HG03135 (cell line): Measurements from ENCODE around the gene AP4M1.

Experiments used
- ATAC-seq: cut with Tn5 transposase; IDR thresholded peaks from one replicate; pipeline ENCODE4 v1.9.1; 2021; ENCODE audit warnings: mild to moderate bottlenecking, moderate library complexity; ENCODE audit not compliant: unreplicated experiment

AP4M1 gene

DNA sequence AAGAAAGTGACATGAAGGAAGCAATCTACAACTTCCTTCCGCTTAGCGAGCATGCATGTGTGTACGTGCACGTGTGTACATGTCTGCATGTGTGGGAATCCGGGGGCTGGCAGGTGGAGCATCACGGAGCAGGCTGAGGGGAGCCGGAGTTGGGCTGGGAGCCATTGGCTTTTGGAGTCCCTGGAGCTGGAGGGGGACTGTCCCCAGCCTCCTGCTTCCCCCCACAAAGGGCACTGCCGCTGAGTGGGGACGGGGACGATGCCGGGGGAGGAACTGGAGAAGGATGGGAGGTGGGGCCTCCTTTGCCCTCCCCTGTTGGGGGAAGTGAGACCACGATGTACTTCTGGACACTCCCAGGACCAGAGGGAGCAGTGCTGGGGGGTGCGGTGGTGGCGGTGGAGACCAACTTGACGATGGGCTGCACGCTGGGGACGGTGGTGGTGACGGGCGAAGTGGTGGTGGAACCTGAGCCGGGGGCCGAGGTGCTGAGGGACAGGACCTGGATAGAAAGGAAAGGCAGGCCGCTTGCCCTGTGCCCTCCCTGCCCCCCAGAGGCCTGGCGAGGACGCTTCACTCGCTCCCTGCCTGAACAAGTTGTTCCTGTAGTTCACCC lies 5.8 kb downstream of the AP4M1 start:
- no peak for ATAC-seq

DNA sequence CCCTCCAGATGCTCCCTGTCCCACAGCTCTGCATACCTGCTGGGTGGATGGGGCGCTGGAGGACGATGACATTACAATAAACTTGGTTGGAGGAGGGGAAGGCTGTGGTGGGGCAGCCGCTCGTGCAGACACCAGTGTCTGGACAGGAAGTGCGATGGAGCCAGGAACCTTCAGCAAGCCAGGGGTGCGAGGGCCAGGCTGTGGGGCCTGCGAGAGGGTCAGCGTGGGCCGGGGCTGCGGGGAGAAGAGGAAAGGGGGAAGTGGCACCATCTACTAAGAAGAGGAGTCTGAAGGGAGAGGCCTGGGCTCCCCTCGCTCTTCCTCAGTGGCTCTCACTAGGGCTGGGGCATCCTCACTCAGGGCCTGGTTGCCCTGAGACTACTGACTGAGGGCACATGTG lies 6.4 kb downstream of the AP4M1 start:
- ATAC-seq: no peak

DNA sequence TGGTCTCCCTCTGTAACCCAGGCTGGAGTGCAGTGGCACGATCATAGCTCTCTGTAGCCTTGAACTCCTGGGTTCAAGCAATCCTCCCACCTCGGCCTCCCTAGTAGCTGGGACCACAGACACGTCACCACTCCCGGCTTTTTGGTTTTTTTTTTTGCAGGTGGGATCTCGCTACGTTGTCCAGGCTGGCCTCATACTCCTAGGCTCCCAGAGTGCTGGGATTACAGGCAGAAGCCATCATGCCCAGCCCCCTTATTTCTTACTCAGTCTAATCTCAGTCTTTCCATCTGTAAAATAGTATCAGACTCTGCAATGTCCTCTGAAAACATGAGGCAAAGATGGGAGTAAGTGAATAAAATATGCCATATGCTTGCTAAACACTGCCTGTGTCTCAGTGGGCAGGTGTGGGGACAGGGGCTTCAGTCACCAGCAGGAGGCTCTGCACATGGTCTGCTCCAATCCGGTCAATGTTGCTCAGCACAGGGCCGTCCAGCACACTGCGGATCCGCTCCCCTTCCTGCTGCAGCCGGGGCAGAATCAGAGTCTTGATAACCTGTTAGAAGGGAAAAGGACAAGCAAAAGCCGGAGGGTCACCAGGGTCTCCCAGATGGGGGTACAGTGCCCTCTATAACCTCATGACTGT lies 8.2 kb downstream of the AP4M1 start:
- ATAC-seq: no peak

DNA sequence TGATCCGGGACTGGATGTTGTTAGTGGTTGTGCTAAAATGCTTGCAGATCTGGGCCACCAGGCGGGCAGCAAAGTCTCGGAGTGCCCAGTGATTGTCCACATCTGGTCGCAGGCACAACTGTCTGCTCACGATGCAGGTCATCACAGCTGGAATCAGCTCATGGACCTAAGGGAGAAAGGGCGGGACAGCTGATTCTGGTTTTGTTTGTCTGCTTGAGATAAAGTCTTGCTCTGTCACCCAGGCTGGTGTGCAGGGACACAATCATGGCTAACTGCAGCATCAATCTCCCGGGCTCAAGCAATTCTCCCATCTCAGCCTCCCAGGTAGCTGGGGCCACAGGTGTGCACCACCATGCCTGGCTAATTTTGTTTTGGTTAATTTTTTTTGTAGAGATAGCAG lies 9.7 kb downstream of the AP4M1 start:
- no peak for ATAC-seq

DNA sequence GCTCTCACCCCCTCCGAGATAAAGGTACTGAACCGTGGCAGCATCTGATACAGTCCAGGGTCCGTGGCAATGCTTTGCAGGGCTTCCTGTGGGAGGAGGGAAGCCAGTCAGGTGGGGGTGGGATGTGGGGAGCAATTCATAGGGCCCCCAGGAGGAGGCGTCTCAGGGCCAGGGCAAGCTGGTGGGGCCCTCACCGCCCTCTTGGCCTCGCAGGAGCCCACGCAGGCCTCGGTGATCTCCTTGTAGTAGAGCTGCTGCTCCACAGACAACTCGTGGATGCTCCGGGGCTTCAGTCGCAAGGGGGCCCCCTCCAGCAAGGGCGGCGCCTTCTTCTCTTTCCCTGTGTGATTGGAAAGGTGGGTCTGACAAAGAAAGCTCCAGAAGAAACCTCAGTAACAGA lies 10.5 kb downstream of the AP4M1 start:
- no peak for ATAC-seq

DNA sequence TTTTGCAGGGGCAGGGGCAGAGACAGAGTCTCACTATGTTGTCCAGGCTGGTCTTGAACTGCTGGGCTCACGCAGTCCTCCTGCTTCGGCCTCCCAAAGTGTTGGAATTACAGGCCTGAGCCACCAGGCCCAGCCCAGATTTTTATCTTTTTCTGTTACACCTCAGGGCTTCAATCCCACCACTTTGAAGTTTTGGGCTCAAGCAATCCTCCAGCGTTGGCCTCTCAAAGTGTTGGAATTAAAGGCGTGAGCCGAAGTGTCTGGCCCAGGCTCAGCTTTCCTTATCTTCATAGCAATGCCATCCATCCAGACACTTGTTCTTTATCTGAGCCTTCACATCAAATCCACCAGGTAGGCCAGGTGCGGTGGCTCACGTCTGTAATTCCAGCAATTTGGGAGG lies 13.6 kb downstream of the AP4M1 start:
- ATAC-seq: no peak

DNA sequence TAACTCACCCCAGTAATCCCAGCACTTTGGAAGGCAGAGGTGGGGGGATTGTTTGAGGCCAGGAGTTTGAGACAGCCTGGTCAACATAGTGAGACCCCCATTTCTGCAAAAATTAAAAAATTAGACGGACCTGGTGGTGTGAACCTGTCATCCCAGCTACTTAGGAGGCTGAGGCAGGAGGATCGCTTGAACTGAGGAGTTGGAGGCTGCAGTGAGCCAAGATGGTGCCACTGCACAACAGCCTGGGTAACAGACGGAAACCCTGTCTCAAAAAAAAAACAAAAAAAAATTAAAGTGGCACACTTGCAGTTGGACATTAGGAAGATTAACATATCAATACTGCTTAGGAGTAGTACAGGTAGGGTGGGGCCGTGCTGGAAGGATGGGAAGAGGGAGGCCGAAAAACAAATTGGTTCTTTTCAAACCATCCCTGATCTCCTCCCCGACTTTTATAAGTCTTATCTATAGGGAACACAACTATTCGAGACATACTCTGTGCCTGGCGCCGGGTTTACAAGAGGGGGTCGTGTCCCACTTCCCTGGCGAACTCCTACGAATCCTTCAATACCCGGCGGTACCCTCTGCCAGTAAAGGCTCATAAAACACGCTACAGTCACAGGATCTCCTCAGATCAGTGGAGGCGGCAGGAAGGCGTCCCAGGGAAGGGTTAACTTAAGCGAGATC lies 17.1 kb downstream of the AP4M1 start:
- no peak for ATAC-seq

DNA sequence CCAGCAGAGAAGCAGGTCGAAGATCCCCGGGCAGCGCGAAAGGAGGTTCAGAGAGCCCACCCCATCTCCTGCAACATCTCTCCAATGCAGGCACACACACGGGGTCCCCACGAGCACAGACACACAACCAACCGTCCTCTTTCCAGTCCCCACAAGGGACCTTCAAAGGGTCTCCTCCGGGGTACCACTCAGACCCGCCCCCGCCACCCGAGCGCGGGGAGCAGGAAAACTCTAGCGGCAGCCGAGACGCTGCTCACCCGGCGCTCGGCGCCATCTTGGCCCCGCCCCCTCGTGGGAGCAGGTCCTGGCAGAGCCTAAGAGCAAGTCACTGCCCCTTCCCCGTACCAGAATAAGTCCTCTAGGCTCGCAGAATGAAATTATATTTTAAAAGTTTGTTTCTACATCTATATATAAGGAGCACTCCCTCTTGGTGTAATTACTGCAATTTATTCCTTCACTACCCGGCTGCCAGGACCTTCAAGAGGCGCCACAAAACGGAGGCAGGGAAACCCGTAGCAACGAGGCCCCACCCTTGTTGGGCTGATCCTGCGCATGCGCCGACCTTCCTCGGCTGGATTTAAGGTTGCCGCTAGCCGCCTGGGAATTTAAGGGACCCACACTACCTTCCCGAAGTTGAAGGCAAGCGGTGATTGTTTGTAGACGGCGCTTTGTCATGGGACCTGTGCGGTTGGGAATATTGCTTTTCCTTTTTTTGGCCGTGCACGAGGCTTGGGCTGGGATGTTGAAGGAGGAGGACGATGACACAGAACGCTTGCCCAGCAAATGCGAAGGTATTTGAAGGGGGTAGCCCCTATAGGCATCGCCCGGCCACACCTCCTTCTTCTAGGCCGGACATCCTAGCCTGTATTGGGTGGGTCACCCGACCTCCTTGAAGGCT lies 17.9 kb downstream of the AP4M1 start, which contains the start of the genes CNPY4 and TAF6:
Gene CNPY4, plus strand, starts transcription at position 563 of the 898 bp plus-strand sequence. Its CDS starts 111 bp downstream, at position 674.
Gene TAF6, minus strand, starts transcription at position 287 of the 898 bp plus-strand sequence. CDS start 5,149 bp downstream, outside the sequence.
- ATAC-seq: peak; percentile 64

DNA sequence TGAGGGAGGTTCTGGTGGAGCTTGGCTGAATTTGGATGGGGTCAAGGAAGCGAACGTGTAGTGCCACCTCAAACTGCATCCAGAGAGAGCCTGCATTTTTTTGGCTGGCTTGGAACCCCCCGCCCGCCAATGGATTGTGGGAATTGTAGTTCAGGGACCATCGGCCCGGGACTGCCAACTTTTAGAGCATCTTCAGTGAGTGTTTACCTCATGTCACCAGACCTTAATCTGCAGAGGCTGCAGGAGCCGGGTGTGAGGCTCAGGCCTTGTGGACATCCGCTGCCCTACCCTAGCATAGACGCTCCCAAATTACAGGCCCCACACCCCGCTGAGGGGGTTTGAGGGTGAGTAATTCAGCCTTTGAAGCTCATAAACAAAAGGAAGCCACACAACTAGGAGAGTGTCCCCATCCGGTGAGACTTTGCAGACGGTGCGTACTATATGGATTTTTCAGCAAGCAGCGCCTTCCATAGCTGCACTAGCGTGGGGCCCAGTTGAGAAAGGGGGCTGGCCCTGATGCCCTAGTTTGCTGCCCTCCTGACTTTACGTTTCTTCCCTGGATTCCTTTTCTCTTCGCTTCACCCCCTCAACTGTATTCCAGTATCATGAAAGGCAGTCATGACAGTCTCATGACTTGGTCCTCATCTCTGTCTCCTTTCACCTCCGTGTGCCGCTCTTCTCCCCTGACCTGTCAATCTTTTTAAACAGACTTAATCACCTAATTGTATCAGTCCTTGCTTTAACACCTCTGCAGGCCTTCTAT lies 18.7 kb downstream of the AP4M1 start:
- peak; percentile 26 for ATAC-seq

DNA sequence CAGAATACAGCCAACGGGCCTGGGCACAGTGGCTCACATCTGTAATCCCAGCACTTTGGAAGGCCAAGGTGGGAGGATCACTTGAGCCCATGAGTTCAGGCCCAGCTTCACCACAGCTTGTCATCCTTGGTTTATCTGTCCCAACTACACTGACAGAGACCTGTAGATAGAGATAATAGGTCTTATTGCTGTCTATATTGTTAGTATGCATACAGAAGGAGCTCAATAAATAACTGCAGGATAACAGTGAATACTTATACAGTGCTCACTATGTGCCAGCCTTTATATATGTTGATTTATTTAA lies 19.2 kb downstream of the AP4M1 start:
- no peak for ATAC-seq

DNA sequence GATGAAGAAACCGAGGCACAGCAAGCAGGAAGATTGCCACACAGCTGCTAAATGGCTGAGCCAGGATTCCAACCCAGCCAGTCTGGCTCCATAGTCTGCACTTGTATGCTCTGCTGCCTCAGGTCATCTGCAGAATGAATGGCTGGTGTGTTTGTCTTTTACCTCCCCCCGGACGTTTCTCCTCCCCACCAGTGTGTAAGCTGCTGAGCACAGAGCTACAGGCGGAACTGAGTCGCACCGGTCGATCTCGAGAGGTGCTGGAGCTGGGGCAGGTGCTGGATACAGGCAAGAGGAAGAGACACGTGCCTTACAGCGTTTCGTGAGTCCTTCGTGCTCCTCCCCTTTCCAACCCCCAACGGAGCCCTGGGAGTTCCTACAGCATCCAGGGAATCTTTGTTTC lies 20.6 kb downstream of the AP4M1 start:
- no peak for ATAC-seq

DNA sequence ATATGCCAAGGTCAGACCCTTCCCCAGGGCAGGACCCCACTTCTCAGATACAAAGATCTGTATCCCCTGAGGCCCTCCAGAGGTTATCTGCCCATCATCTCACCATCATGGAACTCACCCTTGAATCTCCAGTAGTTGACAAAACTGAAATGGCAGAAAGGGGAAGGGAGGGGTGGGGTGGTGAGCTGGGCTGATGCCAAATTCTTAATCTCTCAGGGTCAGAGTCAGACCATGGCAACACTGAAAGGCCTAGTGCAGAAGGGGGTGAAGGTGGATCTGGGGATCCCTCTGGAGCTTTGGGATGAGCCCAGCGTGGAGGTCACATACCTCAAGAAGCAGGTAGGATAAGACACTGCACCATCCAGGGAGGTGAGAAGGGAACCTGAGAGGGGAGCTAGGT lies 21.1 kb downstream of the AP4M1 start:
- no peak for ATAC-seq

DNA sequence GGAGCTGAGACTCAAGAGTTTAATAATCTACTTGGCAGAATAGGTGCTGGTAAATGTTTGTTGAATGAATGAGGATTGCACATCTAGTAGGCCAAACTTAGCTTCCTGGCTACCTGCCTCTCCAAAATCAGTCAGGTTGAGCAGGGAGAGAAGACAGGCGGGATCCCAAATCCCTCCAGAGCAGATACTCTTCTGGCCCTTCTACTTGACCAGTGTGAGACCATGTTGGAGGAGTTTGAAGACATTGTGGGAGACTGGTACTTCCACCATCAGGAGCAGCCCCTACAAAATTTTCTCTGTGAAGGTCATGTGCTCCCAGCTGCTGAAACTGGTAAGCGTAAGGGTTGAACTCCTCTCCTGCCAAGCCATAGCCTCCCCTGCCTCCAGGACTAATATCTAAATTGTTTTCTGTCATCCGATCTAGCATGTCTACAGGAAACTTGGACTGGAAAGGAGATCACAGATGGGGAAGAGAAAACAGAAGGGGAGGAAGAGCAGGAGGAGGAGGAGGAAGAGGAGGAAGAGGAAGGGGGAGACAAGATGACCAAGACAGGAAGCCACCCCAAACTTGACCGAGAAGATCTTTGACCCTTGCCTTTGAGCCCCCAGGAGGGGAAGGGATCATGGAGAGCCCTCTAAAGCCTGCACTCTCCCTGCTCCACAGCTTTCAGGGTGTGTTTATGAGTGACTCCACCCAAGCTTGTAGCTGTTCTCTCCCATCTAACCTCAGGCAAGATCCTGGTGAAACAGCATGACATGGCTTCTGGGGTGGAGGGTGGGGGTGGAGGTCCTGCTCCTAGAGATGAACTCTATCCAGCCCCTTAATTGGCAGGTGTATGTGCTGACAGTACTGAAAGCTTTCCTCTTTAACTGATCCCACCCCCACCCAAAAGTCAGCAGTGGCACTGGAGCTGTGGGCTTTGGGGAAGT lies 23.1 kb downstream of the AP4M1 start:
- no peak for ATAC-seq

DNA sequence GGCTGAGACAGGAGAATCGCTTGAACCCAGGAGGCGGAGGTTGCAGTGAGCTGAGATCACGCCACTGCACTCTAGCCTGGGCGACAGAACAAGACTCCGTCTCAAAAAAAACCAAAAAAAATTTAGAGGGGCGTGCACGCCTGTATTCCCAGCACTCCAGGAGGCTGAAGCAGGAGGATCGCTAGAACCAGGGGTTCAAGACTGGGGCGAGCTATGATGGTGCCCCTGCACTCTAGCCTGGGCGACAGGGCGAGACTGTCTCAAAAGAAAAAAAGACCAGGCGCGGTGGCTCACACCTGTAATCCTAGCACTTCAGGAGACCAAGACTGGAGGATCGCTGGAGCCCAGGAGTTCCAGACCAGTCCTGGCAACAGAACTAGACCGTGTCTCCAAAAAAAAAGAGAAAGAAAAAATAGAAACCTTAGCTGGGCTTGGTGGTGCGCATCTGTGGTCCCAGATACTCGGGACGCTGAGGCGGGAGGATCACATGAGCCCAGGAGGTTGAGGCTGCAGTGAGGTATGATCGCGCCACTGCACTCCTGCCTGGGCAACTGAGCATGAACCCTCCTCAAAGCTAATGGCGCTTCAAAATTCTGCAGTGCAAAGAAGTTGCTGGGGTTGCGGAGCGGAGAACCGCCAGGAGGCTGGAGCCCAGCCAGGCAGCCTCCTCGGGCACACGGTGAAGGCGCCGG lies 24.9 kb downstream of the AP4M1 start:
- peak; percentile 19 for ATAC-seq

DNA sequence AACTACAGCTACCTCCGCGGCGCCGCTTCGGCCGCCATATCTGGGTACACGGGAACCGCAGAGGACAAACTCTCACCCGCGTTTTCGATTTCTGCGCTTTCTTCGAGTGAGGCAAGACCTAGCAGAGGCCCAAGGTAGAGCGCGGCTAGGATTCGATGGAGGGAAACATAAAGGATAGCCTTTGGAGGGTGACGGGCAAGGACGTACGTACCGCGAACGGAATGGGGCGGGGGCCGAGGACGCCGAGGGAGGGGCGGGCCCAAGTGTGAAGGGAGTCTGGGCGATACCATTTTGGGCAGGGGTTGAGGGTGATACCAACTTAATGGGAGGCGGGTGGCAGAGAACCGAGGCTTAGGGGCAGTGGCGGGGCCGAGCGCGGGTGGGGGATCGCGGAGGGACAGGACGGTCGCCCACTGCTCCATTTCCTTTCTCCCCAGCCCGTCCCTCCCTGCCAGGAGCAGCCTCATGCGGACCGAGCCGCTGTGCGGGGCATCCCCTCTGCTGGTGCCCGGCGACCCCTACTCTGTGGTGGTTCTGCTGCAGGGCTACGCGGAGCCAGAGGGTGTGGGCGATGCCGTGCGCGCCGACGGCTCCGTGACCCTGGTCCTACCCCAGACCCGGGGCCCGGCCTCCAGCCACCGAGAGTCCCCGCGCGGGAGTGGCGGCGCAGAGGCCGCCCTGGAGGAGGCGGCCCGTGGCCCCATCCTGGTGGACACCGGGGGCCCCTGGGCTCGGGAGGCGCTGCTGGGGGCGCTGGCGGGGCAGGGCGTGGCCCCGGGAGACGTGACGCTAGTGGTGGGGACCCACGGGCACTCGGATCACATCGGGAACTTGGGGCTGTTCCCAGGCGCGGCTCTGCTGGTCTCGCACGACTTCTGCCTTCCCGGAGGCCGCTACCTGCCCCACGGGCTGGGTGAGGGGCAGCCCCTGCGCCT lies 25.8 kb downstream of the AP4M1 start, which contains the start of gene MBLAC1:
Gene MBLAC1, plus strand, starts transcription at position 37 of the 935 bp plus-strand sequence. Its CDS starts 429 bp downstream, at position 466.
- ATAC-seq: peak; percentile 55

DNA sequence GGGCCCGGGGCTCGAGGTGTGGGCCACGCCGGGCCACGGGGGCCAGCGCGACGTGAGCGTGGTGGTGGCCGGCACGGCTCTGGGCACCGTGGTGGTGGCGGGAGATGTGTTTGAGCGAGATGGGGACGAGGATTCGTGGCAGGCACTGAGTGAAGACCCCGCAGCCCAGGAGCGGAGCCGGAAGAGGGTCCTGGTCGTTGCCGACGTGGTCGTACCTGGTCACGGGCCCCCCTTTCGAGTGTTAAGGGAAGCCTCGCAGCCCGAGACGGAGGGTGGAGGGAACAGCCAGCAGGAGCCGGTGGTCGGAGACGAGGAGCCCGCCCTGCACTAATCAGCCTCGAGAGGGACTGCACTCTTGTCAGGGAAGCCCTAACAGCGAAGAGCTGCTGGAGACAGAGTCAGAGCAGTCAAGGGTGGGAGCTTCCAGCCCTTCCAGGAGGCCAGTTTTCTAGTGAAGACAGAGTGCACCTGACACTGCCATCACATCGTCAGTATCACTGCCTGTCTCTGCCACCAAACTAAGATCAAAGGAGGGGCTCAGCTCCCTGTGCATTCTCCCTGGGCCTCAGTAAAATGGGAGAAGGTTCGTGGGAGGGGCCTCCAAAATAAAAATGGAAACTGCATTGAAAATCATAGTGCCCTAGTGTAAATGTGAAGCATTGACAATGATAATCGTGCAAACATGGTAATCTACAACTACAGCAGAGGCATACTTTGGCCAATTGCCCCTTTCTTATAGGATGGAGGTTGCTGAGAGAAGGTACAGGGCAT lies 26.6 kb downstream of the AP4M1 start:
- ATAC-seq: peak; percentile 2

DNA sequence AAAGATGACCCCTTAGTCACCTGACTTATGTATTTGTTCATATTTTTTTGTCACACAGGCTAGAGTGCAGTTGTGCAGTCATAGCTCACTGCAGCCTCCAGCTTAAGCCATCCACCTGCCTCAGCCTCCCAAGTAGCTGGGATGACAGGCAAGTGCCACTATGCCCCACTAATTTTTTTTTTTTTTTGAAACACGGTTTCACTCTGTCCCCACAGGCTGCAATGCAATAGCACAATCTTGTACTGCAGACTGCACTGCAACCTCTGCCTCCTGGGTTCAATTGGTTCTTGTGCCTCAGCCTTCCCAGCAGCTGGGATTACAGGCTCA lies 27.2 kb downstream of the AP4M1 start:
- no peak for ATAC-seq
